ENCODE results near the gene YY1.
"Not testable (repeated sequence)": the region's sequence is repeated elsewhere in the genome, so short reads cannot be mapped to it uniquely, and the experiment has no call there.

The YY1 gene

DNA sequence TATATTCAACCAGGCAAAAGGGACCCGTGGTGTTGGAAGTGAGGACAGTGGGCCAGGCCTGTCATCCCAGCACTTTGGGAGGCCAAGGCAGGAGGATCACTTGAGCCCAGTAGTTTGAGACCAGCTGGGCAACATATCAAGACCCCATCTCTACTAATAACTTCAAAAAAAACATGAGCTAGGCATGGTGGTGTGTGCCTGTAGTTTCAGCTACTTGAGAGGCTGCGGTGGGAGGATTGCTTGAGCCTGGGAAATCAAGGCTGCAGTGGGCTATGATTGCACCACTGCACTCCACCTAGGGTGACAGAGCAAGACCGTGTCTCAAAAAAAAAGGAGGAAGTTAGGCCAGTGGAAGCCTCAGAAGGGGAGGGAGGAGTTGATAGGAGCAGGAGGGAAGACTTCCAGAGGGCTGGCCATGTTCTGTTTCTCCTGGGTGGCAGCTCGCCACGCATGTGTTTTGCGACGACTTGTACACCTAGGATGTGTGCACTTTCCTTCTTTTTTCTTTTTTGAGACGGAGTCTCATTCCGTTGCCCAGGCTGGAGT lies 57.2 kb downstream of the YY1 start:
- DNase-seq (ENCODE audit: low spot score), result no peak

DNA sequence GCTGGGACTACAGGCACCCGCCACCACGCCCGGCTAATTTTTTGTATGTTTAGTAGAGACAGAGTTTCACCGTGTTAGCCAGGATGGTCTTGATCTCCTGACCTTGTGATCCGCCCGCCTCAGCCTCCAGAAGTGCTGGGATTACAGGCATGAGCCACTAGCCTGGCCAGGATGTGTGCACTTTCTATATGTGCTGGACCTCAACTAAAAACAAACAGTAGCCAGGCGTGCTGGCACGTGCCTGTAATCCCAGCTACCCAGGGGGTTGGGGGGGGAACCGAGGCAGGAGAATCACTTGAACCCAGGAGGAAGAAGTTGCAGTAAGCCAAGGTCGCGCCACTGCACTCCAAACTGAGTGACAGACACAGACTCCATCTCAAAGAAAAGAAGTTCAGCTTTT lies 57.8 kb downstream of the YY1 start:
- not testable (repeated sequence) for DNase-seq (ENCODE audit: low spot score)

DNA sequence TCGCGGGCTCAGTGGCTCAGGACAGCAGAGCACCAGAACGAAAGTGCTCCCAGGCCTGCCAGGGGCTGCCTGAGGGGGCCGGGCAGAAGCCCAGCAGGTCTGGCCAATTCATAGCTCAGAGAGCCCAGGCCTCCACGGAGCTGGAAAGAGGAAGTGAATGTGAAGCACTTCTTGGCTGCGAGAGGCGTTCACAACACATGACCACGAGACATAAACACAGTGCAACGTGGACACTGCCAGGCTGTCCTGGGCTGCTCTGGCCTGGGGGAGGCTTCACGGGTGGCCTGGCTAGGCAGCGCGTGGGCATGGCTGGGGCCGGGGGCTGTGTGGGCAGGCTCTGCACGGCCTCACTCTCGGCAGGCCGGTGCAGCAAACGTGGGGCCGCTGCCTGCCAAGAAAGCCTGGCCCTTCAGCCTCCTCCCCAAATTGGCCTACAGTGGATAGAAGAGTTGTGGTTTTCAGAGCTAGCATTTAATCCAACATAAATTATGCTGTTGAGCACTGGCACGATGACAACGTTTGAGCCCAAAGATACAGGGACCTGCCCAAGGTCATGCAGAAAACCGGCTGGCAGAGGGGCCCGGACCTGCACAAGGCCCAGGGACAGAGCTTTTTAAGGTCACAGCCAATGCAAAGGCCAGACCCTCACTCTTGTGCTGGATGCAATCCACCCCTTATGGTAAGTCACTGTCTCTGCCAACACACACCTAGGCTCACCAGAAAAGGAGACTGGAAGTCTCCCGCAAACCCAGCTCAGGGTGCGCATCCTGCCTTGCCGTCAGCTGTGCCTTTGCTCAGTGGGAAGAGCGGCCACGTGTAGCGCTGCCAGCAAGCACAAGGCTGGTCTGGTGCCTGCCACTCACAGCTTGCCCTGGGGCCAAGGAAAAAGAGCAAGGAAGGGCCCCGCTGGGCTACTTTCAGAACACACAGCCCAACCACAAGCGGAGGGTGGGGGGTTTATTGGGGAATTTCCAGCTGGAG lies 58.7 kb downstream of the YY1 start:
- no peak for DNase-seq (ENCODE audit: low spot score)

DNA sequence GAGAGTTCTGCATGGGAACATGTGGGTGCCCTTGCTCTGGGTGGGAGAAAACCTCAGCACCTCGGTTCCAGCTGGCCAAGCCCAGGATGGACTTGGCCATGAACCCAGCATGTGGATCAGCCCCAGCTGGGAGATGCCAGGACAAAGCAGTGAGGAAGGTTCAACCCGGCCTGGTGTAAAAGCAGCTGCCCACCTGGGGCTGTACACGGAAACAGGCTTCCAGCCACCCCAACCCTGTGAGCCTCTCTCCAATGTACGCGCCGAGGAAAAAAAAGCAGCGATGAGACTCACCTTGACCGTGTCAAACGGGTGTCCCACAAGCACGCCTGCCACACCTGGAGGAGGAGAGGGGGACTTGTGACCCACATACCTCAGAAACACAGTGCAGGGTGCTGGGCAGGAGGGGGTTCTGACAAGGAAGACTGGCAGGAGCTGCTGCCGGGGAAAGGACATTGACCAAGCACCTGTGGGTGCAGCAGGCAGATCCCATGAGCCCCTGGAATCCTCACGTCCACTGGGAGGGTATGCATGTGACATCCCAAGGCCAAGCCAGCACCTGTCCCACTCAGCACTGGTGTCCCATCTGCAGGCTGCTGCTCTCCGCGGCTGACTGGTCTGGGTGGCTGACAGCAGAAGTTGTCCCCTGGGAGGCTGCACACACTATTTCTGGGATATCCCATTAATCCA lies 59.8 kb downstream of the YY1 start:
- DNase-seq (ENCODE audit: low spot score), result no peak

DNA sequence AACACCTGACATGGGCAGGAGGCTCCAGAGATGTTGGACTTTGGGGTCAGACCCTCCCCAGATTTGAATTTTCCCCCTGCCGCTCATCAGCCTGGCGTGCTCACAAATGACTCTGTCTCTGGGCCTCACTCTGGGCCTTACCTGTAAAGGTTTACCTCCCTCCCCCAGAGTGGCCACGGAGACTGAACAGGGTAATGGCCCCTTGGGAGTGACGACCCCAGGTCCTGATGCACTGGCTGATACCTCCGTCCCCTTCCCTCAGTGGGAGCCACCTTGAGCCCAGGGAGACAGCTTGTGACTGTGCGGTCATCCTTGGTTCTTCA lies 60.3 kb downstream of the YY1 start:
- no peak for DNase-seq (ENCODE audit: low spot score)

DNA sequence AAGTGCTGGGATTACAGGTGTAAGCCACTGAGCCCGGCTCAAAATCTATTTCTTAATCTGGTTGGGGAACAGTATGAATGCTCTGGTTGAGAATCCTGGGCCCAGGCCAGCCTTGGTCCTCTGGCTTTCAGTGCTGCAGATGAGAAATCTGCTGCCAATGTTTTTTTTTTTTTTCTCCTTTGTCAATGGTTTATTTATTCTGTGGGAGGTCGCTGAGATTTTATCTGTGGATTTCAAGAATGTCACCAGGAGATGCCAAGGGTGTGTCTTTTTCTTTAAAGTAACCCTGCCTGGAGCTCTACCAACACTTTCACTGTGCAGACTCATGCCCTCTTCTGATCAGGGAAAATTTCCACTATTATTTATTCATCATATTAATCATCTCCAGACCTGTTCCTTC lies 63.7 kb downstream of the YY1 start:
- no peak for DNase-seq (ENCODE audit: low spot score)

DNA sequence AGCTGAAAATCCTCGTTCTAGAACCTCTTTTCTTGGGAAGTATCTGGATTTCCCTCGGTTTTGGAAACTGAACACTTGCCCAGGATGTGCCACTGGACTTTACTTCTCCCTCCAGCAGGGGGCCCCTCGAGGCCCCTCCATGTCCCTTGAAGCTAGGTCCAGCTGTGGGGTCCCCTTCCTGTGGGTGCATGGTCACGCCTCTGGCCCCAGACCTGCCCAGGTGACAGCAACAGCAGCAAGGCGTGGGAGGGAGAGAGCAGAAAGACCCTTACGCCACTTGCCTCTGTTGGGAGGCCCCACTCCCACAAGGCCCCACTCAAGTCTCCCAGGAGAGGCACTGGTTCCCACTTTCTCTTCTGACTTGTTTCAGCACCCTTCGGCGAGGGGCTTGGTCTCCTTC lies 64.2 kb downstream of the YY1 start:
- DNase-seq (ENCODE audit: low spot score), result peak; percentile 32

DNA sequence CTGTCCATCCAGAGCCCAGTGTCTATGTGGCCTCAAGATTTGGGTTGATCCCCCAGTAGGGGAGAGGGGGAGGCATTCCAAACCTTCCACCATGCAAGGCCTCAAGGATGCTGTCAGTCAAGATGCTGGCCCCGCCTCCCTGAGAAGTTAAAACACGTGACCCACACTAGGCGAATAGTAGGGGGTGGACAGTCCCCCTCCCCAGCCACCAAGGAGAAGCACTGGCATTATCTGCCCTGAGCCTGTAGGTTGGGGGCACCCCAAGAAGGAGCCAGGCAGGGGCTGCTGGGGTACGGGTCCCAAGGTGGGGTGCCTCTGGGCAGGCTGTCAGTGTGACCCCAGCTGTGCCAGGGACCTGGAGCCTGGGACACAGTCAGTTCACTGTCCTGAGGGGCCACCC lies 65.0 kb downstream of the YY1 start:
- DNase-seq (ENCODE audit: low spot score), result no peak

DNA sequence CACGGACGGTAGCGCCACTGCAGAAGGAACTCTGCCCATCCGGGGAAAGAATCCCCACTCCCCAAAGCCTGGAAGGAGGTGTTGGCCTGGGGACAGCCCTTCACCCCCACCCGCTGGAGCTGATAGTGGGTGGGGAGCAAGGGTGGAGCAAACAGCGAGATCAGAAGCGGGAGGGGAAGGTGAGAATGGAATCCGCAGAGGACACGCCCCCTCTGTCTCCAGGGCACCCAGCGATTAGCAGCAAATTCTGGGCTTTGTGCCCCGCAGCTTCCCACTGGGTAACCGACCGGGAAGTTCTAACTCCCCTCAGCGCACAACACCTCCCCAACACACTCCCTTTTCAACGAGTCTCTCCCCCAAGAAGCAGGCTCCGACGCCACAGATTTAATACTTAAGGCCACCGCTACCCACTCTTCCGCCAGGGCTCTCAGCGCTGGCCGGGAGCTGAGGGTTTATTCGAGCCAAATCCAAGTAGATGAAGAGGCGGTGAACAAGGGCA lies 65.9 kb downstream of the YY1 start:
- peak; percentile 34 for DNase-seq (ENCODE audit: low spot score)

DNA sequence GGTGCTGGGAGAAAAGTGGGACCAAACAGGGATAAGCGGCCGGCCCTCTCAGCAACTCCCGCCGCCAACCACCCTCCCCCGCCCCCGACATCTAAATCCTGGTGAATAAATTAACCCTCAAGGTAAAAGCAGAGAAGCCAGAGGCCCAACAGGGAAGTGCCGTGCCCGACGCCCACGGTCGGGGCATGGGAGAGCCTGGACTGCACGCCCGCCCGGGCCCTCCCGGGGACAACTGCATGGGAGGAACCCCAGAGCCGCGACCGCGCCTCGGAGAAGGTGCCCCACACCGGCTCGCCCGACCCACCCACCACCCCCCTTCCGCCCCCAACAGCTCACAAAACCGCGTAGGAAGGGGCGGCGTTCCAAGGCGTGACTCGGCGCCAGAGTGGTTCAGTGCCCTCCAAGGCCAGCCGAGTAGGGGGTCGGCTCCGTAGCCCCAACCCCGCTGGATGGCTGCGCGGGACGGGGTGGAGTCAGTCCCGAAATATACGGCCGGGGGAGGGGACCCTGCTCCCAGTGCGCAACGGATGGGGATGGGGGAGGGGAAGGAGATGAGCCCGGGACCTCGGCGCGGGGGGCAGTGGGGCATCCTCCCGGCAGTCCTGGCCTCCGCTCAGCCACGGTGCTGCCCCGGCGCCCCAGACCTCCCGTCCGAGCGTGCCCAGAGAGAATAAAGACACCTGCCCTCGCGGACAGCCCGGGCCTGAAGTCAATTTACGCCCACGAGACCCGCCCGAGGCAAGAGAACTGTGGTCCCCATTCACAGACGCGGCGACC lies 66.6 kb downstream of the YY1 start:
- DNase-seq (ENCODE audit: low spot score), result peak; percentile 21

DNA sequence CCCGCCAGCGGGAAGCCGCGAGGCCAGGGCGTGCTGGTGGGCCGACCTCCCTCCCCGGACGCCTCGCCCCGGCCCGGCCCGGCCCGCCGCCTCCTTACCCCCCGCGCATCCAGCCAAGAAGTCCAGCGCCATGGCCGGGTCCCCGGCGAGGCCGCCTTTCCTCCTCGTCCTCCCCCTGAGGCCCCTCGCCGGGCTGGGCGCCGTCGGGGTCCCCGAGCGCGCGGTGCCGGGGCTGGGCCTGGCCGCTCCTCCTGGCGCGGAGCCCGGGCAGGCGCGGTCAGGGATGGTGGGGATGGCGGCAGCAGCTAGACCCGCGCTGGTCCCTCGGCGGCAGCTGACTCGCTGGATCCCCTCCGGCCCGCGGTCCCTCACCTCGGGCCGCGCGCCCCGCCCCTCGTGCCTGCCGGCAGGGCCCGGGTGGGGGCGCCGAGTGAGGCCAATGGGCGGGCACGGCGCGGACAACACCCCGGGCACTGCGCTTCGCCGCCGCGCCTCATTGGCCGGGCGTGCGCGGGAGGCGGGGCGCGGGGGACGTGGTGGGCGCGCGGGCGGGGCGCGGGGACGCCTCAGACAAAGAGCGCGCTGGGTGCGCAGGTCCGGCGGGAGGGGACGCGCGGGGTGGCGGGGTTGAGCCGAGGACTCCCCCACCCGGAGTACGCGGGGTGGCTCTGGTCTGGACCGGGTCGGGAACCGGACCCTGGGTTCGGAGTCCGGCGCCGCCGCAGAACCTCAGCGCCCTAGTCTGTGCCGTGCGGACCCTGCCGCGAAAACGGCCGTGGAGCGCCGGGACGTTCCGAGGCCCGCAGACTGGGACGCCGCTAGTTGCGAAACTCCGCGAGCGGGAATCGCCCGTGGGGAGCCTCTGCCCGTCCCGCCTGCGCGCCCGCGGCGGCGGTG lies 67.4 kb downstream of the YY1 start, which contains the start of gene SLC25A29:
TSS of gene SLC25A29 (minus strand) at position 344 of the 897 bp plus-strand sequence. CDS start at position 132, 212 bp downstream.
- peak; percentile 84 for DNase-seq (ENCODE audit: low spot score)

DNA sequence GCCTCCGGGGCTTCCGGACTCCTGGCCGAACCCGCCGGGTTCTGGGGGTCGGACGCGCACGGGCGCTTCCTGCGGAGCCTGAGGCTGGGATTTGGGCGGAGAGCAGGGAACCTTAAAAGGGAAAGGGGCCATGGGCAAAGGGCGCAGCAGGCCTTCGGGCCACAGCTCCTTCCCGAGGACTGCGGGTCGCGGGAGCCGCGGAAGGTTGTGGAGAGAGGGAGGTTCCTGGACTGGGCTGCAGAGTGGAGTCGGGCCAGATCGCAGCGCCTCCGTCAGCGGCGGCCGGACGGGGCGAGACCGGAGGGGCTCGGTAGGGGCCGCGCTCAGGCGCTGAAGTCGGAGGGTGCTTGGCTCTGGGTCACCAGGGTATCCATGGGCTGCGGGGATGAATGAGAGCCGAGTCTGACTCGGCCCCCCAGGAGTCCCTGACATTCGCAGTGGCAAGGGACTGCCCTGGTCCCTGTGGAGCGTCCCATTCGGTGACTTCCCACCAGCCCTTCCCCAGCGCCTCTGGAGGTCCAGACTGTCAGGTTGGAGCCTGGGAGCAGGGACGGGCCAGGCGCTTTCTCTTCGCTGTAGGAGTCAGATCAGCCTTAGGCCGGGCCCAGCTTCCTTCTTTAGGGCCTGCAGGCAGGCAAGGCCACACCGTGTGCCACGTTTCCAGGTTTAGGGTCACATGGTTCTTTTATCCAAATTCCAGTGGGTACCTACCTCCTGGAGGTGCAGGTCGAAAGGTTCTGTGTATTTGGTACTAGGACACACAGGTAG lies 68.2 kb downstream of the YY1 start:
- peak; percentile 22 for DNase-seq (ENCODE audit: low spot score)

DNA sequence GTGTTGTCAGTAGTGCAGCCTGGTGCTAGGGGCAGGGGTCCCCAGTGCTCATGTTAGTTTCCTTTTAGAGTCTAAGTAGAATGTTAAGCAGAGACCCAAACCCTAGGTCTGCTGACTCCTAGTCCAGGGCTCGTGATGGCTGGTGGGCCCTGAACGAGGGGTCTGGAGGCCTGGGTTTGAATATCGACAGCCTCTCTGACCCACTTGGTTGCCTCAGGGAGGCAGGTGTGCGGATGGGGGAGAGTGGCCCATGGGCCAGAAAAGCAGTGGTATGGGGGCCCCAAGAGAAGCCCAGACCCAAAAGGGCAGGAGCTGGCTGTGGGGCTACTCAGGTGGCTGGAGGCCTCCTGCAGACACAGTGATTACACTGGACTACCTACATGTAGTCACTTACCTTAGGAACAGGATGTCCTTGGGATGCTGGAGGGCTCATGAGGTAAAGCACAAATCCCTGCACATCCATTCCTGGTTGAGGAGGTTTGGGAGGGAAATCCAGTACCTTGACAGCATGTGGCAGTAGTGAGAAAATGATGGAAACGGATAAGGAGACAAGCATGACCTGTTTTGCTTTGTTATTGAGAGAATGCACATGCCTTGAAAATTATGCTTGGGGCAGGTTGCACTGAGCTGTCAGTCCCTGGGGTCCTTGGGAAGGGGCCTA lies 69.0 kb downstream of the YY1 start:
- DNase-seq (ENCODE audit: low spot score), result no peak

DNA sequence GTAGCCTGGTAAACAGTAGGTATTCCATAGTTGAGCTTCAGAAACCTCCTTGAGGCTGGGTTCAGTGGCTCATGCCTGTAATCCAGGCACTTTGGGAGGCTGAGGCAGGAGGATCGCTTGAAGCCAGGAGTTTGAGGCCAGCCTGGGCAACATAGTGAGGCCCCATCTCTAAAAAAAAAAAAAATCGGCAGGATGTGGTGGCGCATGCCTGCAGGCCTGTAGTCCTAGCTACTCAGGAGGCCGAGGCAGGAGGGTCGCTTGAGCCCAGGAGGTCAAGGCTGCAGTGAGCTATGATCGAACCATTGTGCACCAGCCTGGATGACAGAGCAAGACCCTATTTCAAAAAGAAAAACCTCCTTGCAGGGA lies 69.5 kb downstream of the YY1 start:
- not testable (repeated sequence) for DNase-seq (ENCODE audit: low spot score)

DNA sequence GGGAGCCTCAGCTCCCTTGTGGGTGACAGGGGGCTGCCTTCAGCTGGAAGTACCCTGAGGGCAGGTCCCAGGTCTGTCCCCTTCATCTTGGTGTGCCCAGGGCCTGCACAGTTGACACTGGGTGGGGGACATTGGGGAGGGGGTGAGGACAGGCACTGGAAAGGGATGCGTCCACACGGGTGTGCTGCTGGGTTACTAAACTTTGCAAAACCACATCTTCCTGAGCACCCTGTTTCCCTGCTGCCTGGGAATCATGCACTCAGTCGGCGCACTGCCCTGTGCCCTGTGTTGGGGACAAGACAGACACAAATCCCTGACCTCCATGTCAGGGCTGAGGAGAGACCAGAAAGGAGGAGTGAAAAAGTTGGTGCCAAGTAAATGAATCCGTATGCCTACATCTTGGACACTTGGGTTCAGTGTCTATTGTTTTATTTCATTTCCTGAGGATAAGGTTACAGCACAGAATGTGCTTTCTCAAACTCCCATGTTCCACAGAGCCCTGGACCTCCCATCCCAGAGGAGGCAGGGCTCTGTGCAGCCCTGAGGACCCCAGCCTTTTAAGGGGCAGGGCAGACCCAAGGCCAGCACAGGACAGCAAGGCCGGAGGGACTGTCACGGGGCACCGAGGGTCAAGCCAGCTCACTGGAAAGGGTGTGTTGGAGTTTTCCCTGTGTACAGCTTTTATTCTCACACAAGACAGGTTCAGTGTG lies 70.2 kb downstream of the YY1 start:
- DNase-seq (ENCODE audit: low spot score), result no peak

DNA sequence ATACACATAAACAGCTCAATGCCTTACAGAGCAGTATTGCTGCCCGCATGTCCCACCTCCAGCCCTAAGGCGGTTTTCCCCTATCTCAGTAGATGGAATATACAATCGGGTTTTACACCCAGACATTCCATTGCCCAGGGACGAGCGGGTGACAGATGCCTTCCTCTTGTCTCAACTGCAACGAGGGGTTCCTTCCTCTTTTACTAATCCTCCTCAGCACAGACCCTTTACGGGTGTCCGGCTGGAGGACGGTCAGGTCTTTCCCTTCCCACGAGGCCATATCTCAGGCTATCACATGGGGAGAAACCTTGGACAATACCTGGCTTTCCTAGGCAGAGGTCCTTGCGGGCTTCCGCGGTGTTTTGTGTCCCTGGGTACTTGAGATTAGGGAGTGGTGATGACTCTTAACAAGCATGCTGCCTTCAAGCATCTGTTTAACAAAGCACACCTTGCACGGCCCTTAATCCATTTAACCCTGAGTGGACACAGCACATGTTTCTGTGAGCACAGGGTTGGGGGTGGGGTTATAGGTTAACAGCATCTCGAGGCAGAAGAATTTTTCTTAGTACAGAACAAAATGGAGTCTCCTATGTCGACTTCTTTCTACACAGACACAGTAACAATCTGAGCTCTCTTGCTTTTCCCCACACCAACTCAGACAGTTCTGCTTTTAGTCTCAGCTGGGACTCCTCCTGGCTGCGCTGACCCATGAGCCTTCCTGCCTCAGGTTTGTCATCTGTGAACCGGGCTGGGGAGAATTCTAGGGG lies 73.3 kb downstream of the YY1 start:
- not testable (repeated sequence) for DNase-seq (ENCODE audit: low spot score)

DNA sequence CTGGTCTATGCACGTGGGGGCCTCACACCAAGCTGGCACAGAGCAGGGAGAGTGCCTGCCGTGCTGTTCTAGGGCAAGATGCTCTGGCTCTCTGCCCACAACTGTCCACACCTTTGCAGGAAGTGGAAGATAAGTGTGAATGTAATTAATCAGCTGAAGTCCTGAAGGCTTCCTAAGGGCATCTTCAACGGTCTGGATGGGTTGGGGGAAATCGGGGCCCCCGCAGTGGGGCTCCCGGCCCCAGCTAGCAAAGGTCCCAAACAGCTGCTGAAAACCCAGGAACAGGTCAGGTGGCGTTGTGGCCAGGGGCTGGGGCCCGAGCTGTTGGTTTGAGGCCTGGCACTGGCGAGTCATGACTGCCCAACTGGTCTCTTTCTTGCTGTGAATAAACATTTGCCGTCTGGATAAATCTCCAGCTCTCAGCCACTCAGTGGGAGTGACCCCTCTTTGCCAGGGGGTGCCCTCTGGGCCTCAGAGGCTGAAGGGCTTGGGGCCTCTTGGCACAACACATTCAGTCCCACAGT lies 74.0 kb downstream of the YY1 start:
- DNase-seq (ENCODE audit: low spot score), result no peak
